Lower lobe of right lung (tissue), 2 donors: ENCODE results near the gene APOBEC3A. TPM values are rescaled to one million over a fixed set of nuclear protein-coding genes. Genes with fewer than 3 reads are reported as not detected.

Experiments
- ATAC-seq, 2 donors: fragments of 200-7000 bp; cut with Tn5 transposase; one replicate each; pipeline ENCODE4 v1.9.1; 2020 to 2022; ENCODE audit warnings: mild to moderate bottlenecking in 2 of 2, moderate library complexity in 2 of 2
- DNase-seq: peaks from one replicate; pipeline ENCODE4 v3.0.0-alpha.2; 2020
- H3K27ac ChIP-seq: fragments of 200-600 bp; one replicate; pipeline ENCODE4 v1.8.0; 2022
- H3K27me3 ChIP-seq: fragments of 200-600 bp; one replicate; pipeline ENCODE4 v1.8.0; 2022; ENCODE audit warnings: low read depth
- H3K36me3 ChIP-seq: fragments of 200-600 bp; one replicate; pipeline ENCODE4 v1.8.0; 2022; ENCODE audit warnings: mild to moderate bottlenecking
- H3K4me1 ChIP-seq: fragments of 200-600 bp; one replicate; pipeline ENCODE4 v1.8.0; 2022
- H3K4me3 ChIP-seq: fragments of 200-600 bp; one replicate; pipeline ENCODE4 v1.8.0; 2022; ENCODE audit warnings: mild to moderate bottlenecking
- H3K9me3 ChIP-seq: fragments of 200-600 bp; one replicate; pipeline ENCODE4 v1.8.0; 2022
- intact Hi-C: fragments of 100-400 bp; cut with DNase I; formaldehyde crosslinking; loops from one replicate; pipeline ENCODE4 v1.11.0; 2022
- total RNA-seq: library from RNA; stranded (reverse); fragmentation: NEBNext Ultra II Directional; extraction: Animal tissue kit (Norgen Biotek cat#: 25700); gene quantifications from one replicate; pipeline ENCODE4 v1.2.1, GENCODE V29; 2021
- TF ChIP-seq, protein P1 (sequence below): fragments of 200-600 bp; IDR thresholded peaks from one replicate; pipeline ENCODE4 v1.8.0; 2022; ENCODE audit warnings: antibody characterized with exemption, mild to moderate bottlenecking
- donor health status: DM: no; HTN: yes; CAD: no; lungs with severe emphysema.

The APOBEC3A gene
- total RNA-seq, 1 donor from 2014 or later, result 14.2 TPM

DNA sequence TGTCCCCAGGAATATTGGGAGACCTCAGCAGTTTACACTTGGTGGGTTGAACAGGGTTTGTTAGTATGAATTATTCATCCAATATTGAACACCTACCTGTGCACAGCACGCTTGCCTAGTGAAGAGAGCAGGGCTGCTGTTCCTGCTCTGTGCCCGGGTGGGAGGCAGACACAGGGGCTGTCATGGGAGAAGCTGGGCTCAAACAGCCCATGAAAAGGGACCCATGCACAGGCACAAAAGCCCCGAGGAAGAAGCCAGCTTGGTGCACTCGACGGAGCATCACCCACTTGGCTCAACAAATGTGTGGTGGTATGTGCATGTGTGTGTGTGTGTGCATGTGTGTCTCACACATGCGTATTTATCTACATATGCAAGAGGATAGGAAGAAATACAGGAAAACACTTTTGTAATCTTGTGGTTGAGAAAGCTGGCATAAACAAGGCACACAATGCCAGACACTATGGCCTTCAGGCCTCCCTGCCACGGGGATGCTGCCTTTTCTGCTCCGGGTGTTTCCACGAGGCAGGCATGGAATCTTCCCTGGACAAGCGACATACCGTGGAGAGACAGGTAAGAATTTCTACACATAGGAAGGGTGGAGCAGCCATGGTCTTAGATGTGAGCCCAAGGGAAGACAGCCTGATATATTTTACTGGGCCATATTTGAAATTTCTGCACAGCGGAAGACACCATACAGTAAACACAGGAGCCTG lies 5.0 kb upstream of the APOBEC3A start:
- ATAC-seq (peak in 1 of 2 donors; percentile 2), DNase-seq (no peak)
- H3K27me3 ChIP-seq, result peaks cover 3% of the 10 kb centered on the region
- H3K27ac ChIP-seq, result peak overlapping the region; percentile 28
- TF ChIP-seq, protein P1, sequence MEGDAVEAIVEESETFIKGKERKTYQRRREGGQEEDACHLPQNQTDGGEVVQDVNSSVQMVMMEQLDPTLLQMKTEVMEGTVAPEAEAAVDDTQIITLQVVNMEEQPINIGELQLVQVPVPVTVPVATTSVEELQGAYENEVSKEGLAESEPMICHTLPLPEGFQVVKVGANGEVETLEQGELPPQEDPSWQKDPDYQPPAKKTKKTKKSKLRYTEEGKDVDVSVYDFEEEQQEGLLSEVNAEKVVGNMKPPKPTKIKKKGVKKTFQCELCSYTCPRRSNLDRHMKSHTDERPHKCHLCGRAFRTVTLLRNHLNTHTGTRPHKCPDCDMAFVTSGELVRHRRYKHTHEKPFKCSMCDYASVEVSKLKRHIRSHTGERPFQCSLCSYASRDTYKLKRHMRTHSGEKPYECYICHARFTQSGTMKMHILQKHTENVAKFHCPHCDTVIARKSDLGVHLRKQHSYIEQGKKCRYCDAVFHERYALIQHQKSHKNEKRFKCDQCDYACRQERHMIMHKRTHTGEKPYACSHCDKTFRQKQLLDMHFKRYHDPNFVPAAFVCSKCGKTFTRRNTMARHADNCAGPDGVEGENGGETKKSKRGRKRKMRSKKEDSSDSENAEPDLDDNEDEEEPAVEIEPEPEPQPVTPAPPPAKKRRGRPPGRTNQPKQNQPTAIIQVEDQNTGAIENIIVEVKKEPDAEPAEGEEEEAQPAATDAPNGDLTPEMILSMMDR, result no peak
- no peaks in the 10 kb centered on the region for H3K36me3 ChIP-seq
- intact Hi-C loops, result loop anchor here (10.0 kb wide), 1 partner anchor 52 kb away; no protein-coding TSS in a partner anchor
- no peaks in the 10 kb centered on the region for H3K9me3 ChIP-seq
- no peak overlapping the region for H3K4me3 ChIP-seq
- H3K4me1 ChIP-seq, result peaks cover 18% of the 10 kb centered on the region

DNA sequence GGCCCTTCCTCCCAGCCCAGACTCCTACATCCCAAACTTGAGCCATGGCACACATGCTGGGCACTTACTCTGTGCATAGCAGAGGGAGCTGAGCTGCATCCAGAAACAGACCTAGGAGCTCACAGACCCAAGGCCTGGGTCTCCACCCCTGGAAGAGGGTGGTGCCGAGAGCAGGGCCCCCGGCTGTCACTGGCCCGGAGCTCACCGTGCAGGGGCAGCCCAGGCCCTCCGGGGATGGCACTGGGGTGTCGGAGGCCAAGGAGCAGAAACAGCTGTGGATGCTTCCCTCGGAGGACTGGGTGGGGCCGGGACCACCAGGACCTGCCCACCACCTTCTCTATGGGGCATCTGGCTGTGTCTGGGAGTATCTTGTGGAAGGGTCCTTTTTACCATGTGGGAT lies 4.3 kb upstream of the APOBEC3A start:
- no peak for DNase-seq
- H3K9me3 ChIP-seq, result no peaks in the 10 kb centered on the region
- intact Hi-C loops, result loop anchor here (10.0 kb wide), 1 partner anchor 52 kb away; no protein-coding TSS in a partner anchor
- no peaks in the 10 kb centered on the region for H3K36me3 ChIP-seq
- TF ChIP-seq, protein P1, result no peak
- H3K27me3 ChIP-seq, result peaks cover 3% of the 10 kb centered on the region
- H3K4me3 ChIP-seq, result no peak overlapping the region
- H3K4me1 ChIP-seq, result peaks cover 18% of the 10 kb centered on the region
- ATAC-seq, result no peak
- peak overlapping the region; percentile 59 for H3K27ac ChIP-seq

DNA sequence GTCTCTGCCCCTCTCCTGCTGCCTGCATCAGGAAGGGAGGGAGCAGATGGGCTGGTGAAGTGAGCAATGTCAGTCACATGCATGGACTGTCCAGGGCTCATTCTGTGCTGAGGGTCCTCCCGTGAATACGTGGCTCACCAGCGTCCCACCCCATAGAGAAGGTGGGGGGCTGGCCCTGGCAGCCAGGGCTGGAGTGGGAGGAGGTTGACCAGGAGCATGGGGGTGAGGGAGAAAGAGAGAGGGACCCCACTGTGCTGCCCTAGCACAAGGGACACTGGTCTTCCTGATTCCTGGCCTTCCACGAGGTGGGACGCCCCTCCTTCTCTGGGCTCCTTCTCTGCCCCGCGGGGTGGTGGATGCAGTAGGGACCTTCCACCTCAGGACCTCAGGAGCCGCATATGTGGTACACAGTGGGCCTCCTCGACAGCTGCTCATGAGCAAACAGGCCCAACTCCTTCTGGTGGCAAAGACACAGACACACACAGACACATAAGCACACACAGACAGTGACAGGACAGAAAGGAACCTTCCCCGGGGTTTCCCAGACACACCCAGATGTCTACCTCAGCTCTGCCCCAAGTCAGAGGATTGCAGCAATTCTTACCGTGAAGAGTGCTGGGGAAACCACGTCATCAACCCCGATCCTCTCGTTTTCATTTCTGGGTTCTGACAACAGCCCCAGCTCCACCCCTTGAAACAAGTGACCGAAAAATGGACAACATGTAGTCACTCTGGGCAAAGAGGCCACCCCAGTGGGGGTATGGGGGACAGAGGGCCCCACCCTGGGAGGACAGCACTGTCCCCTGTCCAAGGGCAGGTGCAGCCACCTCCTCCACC lies 3.6 kb upstream of the APOBEC3A start:
- Histone ChIP-seq H3K27ac (peak overlapping the region; percentile 59), H3K36me3 (no peaks in the 10 kb centered on the region), H3K4me1 (peaks cover 18% of the 10 kb centered on the region), H3K4me3 (no peak overlapping the region), H3K9me3 (no peaks in the 10 kb centered on the region), H3K27me3 (peaks cover 3% of the 10 kb centered on the region)
- DNase-seq, result no peak
- intact Hi-C loops, result loop anchor here (10.0 kb wide), 1 partner anchor 51 kb away; no protein-coding TSS in a partner anchor
- peak; percentile 65 to 70 for ATAC-seq
- TF ChIP-seq, protein P1, result no peak

DNA sequence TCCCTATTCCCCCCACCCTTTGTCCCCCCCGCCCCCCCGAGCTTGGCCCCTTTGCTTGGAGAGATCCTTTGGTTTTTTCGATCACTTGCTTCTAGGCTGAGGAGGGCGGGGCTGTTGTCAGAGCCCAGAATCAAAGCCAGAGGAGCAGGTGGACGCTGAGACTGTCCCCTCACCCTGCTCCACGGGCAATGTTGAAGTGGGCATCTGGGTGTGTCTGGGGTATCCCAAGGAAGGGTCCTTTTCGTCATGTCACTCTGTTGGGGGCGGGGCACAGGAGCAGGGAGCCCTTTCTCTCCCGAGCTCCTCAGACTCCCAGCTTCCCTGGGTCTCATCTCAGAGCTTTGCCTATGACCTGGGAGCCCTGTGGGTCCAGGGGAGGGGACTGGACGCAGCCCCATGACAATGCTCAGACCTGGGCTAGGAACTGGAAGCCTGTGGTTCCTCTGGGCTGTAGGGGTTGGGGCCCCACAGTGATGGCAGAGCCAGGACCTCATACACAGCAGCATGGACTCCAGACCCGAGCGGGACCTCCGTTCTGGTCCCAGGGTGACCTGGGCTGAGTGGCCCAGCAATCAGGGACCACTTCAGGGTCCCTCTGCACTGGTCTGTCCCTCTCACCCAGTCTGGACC lies 2.9 kb upstream of the APOBEC3A start:
- TF ChIP-seq, protein P1, result no peak
- Histone ChIP-seq H3K36me3 (no peaks in the 10 kb centered on the region), H3K4me3 (no peak overlapping the region), H3K9me3 (no peaks in the 10 kb centered on the region), H3K27me3 (peaks cover 3% of the 10 kb centered on the region), H3K4me1 (peaks cover 18% of the 10 kb centered on the region), H3K27ac (peak overlapping the region; percentile 41)
- intact Hi-C loops, result loop anchor here (10.0 kb wide), 1 partner anchor 50 kb away; no protein-coding TSS in a partner anchor
- ATAC-seq (no peak), DNase-seq (no peak)

DNA sequence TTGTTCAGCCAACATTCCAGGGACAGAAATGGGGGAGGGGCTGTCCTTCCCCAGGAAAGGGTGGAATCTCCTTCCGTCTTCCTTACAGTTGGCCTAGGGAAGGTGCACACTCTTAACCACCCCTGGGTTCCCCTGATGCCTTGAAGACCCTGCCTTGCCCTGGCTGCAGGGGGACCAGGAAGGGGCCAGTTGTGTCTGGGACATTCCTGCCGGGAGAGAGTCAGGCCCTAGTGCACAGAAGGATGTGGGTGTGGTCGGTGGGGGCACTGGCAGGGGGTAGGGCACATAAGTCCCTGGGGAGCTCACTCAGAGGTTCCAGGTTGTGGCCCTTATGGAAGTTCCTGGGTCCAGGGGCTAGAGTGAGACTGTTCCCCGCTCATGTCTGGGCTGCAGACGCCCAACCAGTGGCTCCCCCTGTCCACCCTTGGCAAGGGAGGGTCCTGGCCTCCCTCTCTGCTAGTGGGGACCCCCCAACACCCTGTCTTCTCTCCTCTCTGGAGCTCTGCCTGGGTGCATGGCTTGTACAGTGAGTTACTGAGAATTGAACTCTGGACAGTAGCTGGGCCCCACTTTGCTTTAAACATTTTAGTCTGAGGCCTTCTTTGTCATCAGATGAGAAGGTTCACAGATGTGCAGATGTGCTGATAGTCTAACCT lies 2.0 kb upstream of the APOBEC3A start:
- Histone ChIP-seq H3K4me1 (peaks cover 18% of the 10 kb centered on the region), H3K27ac (peak overlapping the region; percentile 41), H3K4me3 (no peak overlapping the region), H3K9me3 (no peaks in the 10 kb centered on the region), H3K27me3 (peaks cover 3% of the 10 kb centered on the region), H3K36me3 (no peaks in the 10 kb centered on the region)
- intact Hi-C loops, result loop anchor here (10.0 kb wide), 1 partner anchor 49 kb away; no protein-coding TSS in a partner anchor
- ATAC-seq (no peak), DNase-seq (no peak)
- TF ChIP-seq, protein P1, result no peak
